Measurements from ENCODE around the gene FRMD6. TPM values are rescaled to one million over a fixed set of nuclear protein-coding genes. Genes with fewer than 3 reads are reported as not detected.

FRMD6 gene
- total RNA-seq, 1 experiment from 2014 or later, result 9.6 TPM

- no peaks in the 10 kb centered on the region for H4K20me1 ChIP-seq (ENCODE audit: control insufficient read depth, insufficient read depth, insufficient read length)
- H3T11ph ChIP-seq (ENCODE audit: low read length), result no peak overlapping the region
- no peaks in the 10 kb centered on the region for H3K27me3 Mint-ChIP-seq (ENCODE audit: low read depth)
- H2AFZ ChIP-seq (ENCODE audit: low read length), result no peak overlapping the region
- H3K9ac ChIP-seq (ENCODE audit: extremely low read depth, insufficient read length, low read length), result no peak overlapping the region
- no peak overlapping the region for H2AK5ac ChIP-seq (ENCODE audit: insufficient read length, low read length)
- no peak for TF ChIP-seq CTCF (conservative IDR thresholded peaks at IDR 0.05)
- no peak overlapping the region for H3K27ac Mint-ChIP-seq
- no peak overlapping the region for H3K4ac ChIP-seq (ENCODE audit: low read depth, low read length)
- no peaks in the 10 kb centered on the region for H3K23me2 ChIP-seq (ENCODE audit: insufficient read length, low read depth, low read length, poor library complexity, severe bottlenecking)
- no peak overlapping the region for H4K91ac ChIP-seq (ENCODE audit: insufficient read length, low read depth, low read length)
- H2BK5ac ChIP-seq (ENCODE audit: insufficient read length, low read length), result no peak overlapping the region
- H3K4me3 Mint-ChIP-seq, result no peak overlapping the region
- H3K27ac ChIP-seq (ENCODE audit: insufficient read length, low read depth, low read length), result no peak overlapping the region
- no peak overlapping the region for H3K56ac ChIP-seq (ENCODE audit: insufficient read length, low read depth, low read length)
- H4K5ac ChIP-seq (ENCODE audit: insufficient read length, low read depth, low read length), result no peak overlapping the region
- no peaks in the 10 kb centered on the region for H3K79me1 ChIP-seq (ENCODE audit: insufficient read depth, low read depth, low read length, poor library complexity, severe bottlenecking)
- H3K4me1 ChIP-seq (ENCODE audit: insufficient read depth, low read length), result peaks cover 5% of the 10 kb centered on the region; the same call in 1 of the 2 replicates
- no peak overlapping the region for H2BK20ac ChIP-seq (ENCODE audit: low read depth, low read length, poor library complexity, severe bottlenecking)
- no peak overlapping the region for H2BK120ac ChIP-seq (ENCODE audit: low read depth, low read length, poor library complexity, severe bottlenecking)
- H4K8ac ChIP-seq (replicated peaks; ENCODE audit: insufficient read length, low read depth, low read length), result no peak overlapping the region
- no peaks in the 10 kb centered on the region for H3K27me3 ChIP-seq (ENCODE audit: insufficient read depth, low read length)
- no peak overlapping the region for H2BK12ac ChIP-seq (ENCODE audit: insufficient read length, low read depth, low read length)
- H3K36me3 Mint-ChIP-seq (ENCODE audit: insufficient read depth in 1 of 3, low read depth in 3 of 3), result no peaks in the 10 kb centered on the region
- H3K4me1 Mint-ChIP-seq, result peaks cover 15 to 20% of the 10 kb centered on the region in 2 experiments
- no peak for DNase-seq
- H3K79me2 ChIP-seq (ENCODE audit: insufficient read depth, low read length), result no peaks in the 10 kb centered on the region
- H3K4me2 ChIP-seq (ENCODE audit: insufficient read depth, insufficient read length, low read length), result no peak overlapping the region
- H3K14ac ChIP-seq (ENCODE audit: insufficient read depth, low read length), result no peak overlapping the region
- H2BK15ac ChIP-seq (ENCODE audit: low read depth, low read length), result no peak overlapping the region
- no CpG with 5 or more reads among the region's 5 CpGs for WGBS (ENCODE audit: extremely low coverage, insufficient read length, low lambda C conversion rate)
- no peak overlapping the region for H3K23ac ChIP-seq (ENCODE audit: insufficient read length, low read depth, low read length)
- H3K18ac ChIP-seq (ENCODE audit: insufficient read length, low read depth, low read length), result no peak overlapping the region
- no peaks in the 10 kb centered on the region for H3K9me3 Mint-ChIP-seq
- H3K9me3 ChIP-seq (ENCODE audit: control insufficient read depth, low read depth, low read length), result no peaks in the 10 kb centered on the region
Measured at GRCh38 chr14:51639668-51640316, 11.9 kb upstream of the FRMD6 start.

All from H9 (cell line).